Osteoblast (primary cell): ENCODE measurements around the gene BTG4. TPM values are rescaled to one million over a fixed set of nuclear protein-coding genes. Genes with fewer than 3 reads are reported as not detected.

Experiments used
- DNase-seq: peaks from one replicate; pipeline ENCODE4 v3.0.0; 2011; ENCODE audit warnings: low spot score, mixed read lengths; ENCODE audit not compliant: insufficient read length; ENCODE audit errors: missing footprints
- H2AFZ ChIP-seq: 2 replicates; pipeline ENCODE4 v1.6.0; 2011; ENCODE audit warnings: mild to moderate bottlenecking, low read length
- H3K27ac ChIP-seq: 2 replicates; pipeline ENCODE4 v1.5.1; 2011; ENCODE audit warnings: mild to moderate bottlenecking, low read depth, low read length, moderate library complexity
- H3K27me3 ChIP-seq: 2 replicates; pipeline ENCODE4 v1.6.0; 2012; ENCODE audit warnings: mild to moderate bottlenecking, control low read depth, inconsistent platforms, low read length, moderate library complexity; ENCODE audit not compliant: insufficient read depth
- H3K36me3 ChIP-seq: 2 replicates; pipeline ENCODE4 v1.5.1; 2011; ENCODE audit warnings: mild to moderate bottlenecking, low read length, control low read depth, moderate library complexity; ENCODE audit not compliant: insufficient read depth
- H3K4me1 ChIP-seq: 2 replicates; pipeline ENCODE4 v1.5.1; 2011; ENCODE audit warnings: mild to moderate bottlenecking, low read length, control low read depth, moderate library complexity; ENCODE audit not compliant: insufficient read depth
- H3K4me2 ChIP-seq: 2 replicates; pipeline ENCODE4 v1.6.0; 2011; ENCODE audit warnings: mild to moderate bottlenecking, low read length; ENCODE audit not compliant: insufficient read depth
- H3K4me3 ChIP-seq: fragments of 200-600 bp; sonication (generic); 3 replicates; pipeline ENCODE4 v1.5.1; 2012; ENCODE audit warnings: mild to moderate bottlenecking, low read length, inconsistent platforms; ENCODE audit not compliant: insufficient read depth
- H3K79me2 ChIP-seq: 2 replicates; pipeline ENCODE4 v1.6.0; 2012; ENCODE audit warnings: mild to moderate bottlenecking, low read length, control low read depth, inconsistent platforms; ENCODE audit not compliant: insufficient read depth
- H3K9me3 ChIP-seq: 2 replicates; pipeline ENCODE4 v1.5.1; 2011; ENCODE audit warnings: low read depth, low read length, control low read depth
- H4K20me1 ChIP-seq: 2 replicates; pipeline ENCODE4 v1.6.0; 2012; ENCODE audit warnings: mild to moderate bottlenecking, low read length, control low read depth; ENCODE audit not compliant: insufficient read depth
- CTCF ChIP-seq: IDR thresholded peaks from 2 replicates; pipeline ENCODE4 v1.5.1; 2011; ENCODE audit warnings: mild to moderate bottlenecking, low read depth, low read length, moderate library complexity; ENCODE audit errors: extremely low read depth
- total RNA-seq: library from RNA; depleted of rRNA; stranded (reverse); fragments of >200 nt; gene quantifications from 2 replicates; pipeline ENCODE4 v1.2.3, GENCODE V29; 2012

Gene BTG4
- total RNA-seq, 1 donor = not detected

DNA sequence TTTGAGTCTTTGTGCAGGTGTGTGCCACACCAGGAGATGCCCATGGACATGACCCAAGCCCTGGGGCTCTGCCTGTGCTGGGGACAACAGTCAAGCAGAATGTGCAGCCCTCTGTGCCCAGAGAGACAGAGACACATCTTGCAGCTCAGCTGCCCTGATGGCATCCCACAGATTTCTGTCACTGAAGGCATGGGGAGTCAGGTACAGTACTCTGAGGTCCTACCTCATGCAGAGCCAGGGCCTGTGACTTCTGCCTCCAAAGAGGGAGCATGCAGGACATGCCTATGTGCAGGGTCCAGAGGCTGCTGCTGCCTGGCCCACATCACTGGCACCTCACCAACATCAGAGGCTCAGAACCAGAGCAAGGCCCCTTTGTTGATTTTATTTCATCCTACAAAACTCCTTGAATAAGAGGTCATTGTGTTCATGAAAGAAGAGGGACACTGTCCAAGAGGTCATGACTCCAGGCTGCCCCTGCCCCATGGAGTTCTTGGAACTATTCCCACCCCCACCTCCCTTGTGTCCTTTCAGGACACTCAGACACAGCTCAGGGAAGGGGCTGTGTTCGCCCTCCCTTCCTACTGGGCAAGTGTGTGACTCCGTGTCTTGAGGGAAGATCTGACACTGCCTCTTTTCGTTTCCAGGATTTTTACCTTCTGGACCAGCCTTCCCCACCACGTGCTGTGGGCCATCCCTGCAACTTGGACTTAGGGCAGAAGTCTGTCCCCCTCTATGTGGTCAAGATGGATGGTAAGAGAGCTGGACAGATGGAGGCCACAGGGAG, 62.3 kb downstream of the BTG4 start:
- Histone ChIP-seq H2AFZ (no peak overlapping the region), H3K27me3 (no peaks in the 10 kb centered on the region), H3K36me3 (no peaks in the 10 kb centered on the region)

DNA sequence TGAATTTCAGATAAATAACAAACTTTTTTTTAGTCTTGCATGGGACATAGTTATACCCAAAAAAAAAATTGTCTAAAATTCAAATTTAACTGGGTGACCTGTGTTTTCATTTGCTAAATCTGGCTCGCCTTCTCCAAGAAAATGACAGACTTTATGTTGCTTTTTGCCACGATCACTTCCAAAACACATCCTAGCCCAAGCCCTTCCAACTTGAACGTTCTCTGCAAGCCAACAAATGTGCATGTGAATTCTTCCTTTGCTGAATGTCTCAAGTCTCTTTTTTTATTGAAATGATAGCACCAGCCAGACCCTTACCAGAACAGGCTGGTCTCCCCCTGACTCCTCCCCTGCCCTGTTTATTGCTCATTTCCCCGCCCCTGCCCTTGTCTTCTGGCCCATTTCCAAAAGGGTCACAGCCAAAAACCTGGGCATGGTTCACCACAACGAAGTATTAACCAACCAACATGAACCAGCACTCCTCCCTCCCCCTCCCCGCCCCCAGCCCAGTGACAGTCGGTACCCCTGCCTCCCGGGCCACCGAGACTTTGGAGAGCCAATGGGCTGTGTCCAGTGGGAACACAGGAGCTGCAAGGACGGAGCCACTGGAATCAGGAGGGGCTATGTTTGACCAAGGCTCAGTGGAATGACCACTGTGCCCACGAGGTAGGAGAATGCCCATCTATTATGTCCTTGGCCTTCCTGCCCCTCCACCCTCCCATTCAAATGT, 63.2 kb downstream of the BTG4 start:
- Histone ChIP-seq H3K4me1 (no peaks in the 10 kb centered on the region), H3K9me3 (no peaks in the 10 kb centered on the region), H3K27ac (no peak overlapping the region), H3K36me3 (no peaks in the 10 kb centered on the region), H3K4me2 (no peak overlapping the region), H2AFZ (no peak overlapping the region), H3K4me3 (no peak overlapping the region), H3K79me2 (no peaks in the 10 kb centered on the region), H4K20me1 (no peaks in the 10 kb centered on the region), H3K27me3 (no peaks in the 10 kb centered on the region)
- DNase-seq = peak; percentile 53
- no peak for TF ChIP-seq CTCF

More for the DNA sequence above, 62.3 kb downstream of the BTG4 start:
- no peak for DNase-seq
- Histone ChIP-seq H3K4me1 (no peaks in the 10 kb centered on the region), H3K27ac (no peak overlapping the region), H3K79me2 (no peaks in the 10 kb centered on the region), H3K9me3 (no peaks in the 10 kb centered on the region), H3K4me3 (no peak overlapping the region), H4K20me1 (no peaks in the 10 kb centered on the region), H3K4me2 (no peak overlapping the region)
- no peak for TF ChIP-seq CTCF

GRCh38 chr11:111448414-111448813, 63.8 kb downstream of the BTG4 start:
- H4K20me1 ChIP-seq = no peaks in the 10 kb centered on the region
- peaks cover 3% of the 10 kb centered on the region for H3K27me3 ChIP-seq
- no peak overlapping the region for H2AFZ ChIP-seq
- no peak overlapping the region for H3K4me3 ChIP-seq
- H3K36me3 ChIP-seq = no peaks in the 10 kb centered on the region
- TF ChIP-seq CTCF = no peak
- no peaks in the 10 kb centered on the region for H3K9me3 ChIP-seq
- H3K4me2 ChIP-seq = no peak overlapping the region
- H3K79me2 ChIP-seq = no peaks in the 10 kb centered on the region
- H3K4me1 ChIP-seq = no peaks in the 10 kb centered on the region
- DNase-seq = no peak
- no peak overlapping the region for H3K27ac ChIP-seq

DNA sequence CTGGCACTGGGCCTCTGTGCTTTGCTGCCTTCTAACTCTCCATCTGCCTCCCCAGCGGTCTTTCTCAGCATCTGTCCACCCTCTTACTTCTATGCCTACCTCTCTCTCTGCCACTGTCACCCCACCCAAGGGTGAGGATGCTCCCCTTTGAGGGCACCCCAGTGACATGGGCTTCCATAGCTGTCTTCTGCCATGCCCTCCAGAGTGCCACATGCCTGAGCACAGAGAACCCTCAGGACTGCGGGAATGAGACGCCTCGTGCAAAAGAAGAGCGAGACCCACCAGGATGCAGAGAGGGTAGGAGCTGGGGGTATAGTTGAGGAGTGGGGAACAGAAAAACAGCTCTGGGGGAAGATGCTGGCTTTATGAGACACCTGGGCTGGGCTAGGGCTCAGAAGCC, 64.3 kb downstream of the BTG4 start:
- no peak for TF ChIP-seq CTCF
- Histone ChIP-seq H3K9me3 (no peaks in the 10 kb centered on the region), H3K27ac (no peak overlapping the region), H3K27me3 (peaks cover 4% of the 10 kb centered on the region), H4K20me1 (no peaks in the 10 kb centered on the region), H3K4me1 (no peaks in the 10 kb centered on the region), H3K4me2 (no peak overlapping the region), H2AFZ (no peak overlapping the region), H3K36me3 (no peaks in the 10 kb centered on the region), H3K79me2 (no peaks in the 10 kb centered on the region), H3K4me3 (no peak overlapping the region)
- DNase-seq = peak; percentile 49
